SK-N-SH (cell line): Measurements from ENCODE around the gene DOCK4. TPM values are rescaled to one million over a fixed set of nuclear protein-coding genes. Genes with fewer than 3 reads are reported as not detected.

ENCODE experiments used
- CTCF ChIA-PET: fragments of 300-600, 350-600 bp; formaldehyde crosslinking; extraction: SDS; loops from one replicate; lab custom pipeline; 2021; lab: Yijun Ruan, JAX
- POLR2A ChIA-PET: fragments of 350-600 bp; sonication (Branson Sonifier 250); formaldehyde crosslinking; extraction: SDS; loops from one replicate; lab custom pipeline; 2020; ENCODE audit warnings: antibody characterized with exemption, inconsistent platforms; lab: Yijun Ruan, JAX
- DNase-seq: peaks from one replicate; pipeline ENCODE4 v3.0.0; 2012
- H2AFZ ChIP-seq: fragments of 200-600 bp; sonication (generic); 2 replicates; pipeline ENCODE4 v1.8.1; 2016; ENCODE audit warnings: antibody characterized with exemption, mild to moderate bottlenecking, low read depth
- H3F3A ChIP-seq: fragments of 200-600 bp; sonication (generic); replicated peaks from 2 replicates; pipeline ENCODE3; 2016; ENCODE audit warnings: antibody characterized with exemption, mild to moderate bottlenecking; ENCODE audit not compliant: insufficient read depth
- H3K27ac ChIP-seq, 2 experiments: fragments of 200-500 bp in 1 of 2; fragments of 200-600 bp in 1 of 2; sonication (Bioruptor generic) in 1 of 2; sonication (generic), shearing (Covaris generic) in 1 of 2; 2 replicates each; pipeline versions ENCODE4 v1.5.1 to v1.6.1; 2014 to 2016; ENCODE audit warnings: low read depth in 2 of 2, inconsistent platforms in 1 of 2, low read length in 1 of 2, mild to moderate bottlenecking in 1 of 2, mixed read lengths in 1 of 2
- H3K27me3 ChIP-seq: fragments of 200-600 bp; sonication (generic), shearing (Covaris generic); 2 replicates; pipeline ENCODE4 v1.6.1; 2016; ENCODE audit warnings: mixed run types; ENCODE audit not compliant: insufficient read depth
- H3K36me3 ChIP-seq, 2 experiments: fragments of 200-500 bp in 1 of 2; fragments of 200-600 bp in 1 of 2; sonication (Bioruptor generic) in 1 of 2; sonication (generic) in 1 of 2; replicated peaks in 1 of 2; 2 replicates each; pipeline versions ENCODE3 to v1.5.1; 2014 to 2016; ENCODE audit warnings: low read length in 1 of 2, mild to moderate bottlenecking in 1 of 2; ENCODE audit not compliant: insufficient read depth in 2 of 2, control insufficient read depth in 1 of 2
- H3K4me1 ChIP-seq, 2 experiments: fragments of 200-500 bp in 1 of 2; fragments of 200-600 bp in 1 of 2; sonication (Bioruptor generic) in 1 of 2; sonication (generic), shearing (Covaris generic) in 1 of 2; 2 replicates each; pipeline versions ENCODE4 v1.5.1 to v1.6.1; 2014 to 2016; ENCODE audit warnings: low read depth in 1 of 2, low read length in 1 of 2, mixed run types in 1 of 2; ENCODE audit not compliant: insufficient read depth in 2 of 2, control insufficient read depth in 1 of 2
- H3K4me2 ChIP-seq: fragments of 200-600 bp; sonication (generic), shearing (Covaris generic); 2 replicates; pipeline ENCODE4 v1.6.1; 2017; ENCODE audit warnings: mixed run types
- H3K4me3 ChIP-seq, 2 experiments: fragments of 200-500 bp in 1 of 2; fragments of 200-600 bp in 1 of 2; sonication (Bioruptor generic) in 1 of 2; sonication (generic), shearing (Covaris generic) in 1 of 2; 2 replicates each; pipeline versions ENCODE4 v1.5.1 to v1.8.1; 2014 to 2016; ENCODE audit warnings: low read depth in 2 of 2, inconsistent platforms in 1 of 2, low read length in 1 of 2, mild to moderate bottlenecking in 1 of 2, mixed read lengths in 1 of 2, moderate library complexity in 1 of 2
- H3K79me2 ChIP-seq: fragments of 200-600 bp; sonication (generic); 2 replicates; pipeline ENCODE4 v1.8.1; 2017; ENCODE audit warnings: mild to moderate bottlenecking; ENCODE audit not compliant: insufficient read depth
- H3K9ac ChIP-seq: fragments of 200-600 bp; sonication (generic); 2 replicates; pipeline ENCODE4 v1.6.1; 2017; ENCODE audit warnings: mixed run types
- H3K9me2 ChIP-seq: fragments of 200-600 bp; sonication (generic); 2 replicates; pipeline ENCODE4 v1.6.1; 2017; ENCODE audit warnings: mixed run types
- H3K9me3 ChIP-seq: fragments of 200-600 bp; sonication (generic); 2 replicates; pipeline ENCODE4 v1.6.1; 2017; ENCODE audit warnings: mixed run types, mild to moderate bottlenecking, moderate library complexity
- H4K20me1 ChIP-seq: fragments of 200-600 bp; sonication (generic); 2 replicates; pipeline ENCODE4 v1.6.1; 2017; ENCODE audit warnings: mild to moderate bottlenecking, mixed run types; ENCODE audit not compliant: insufficient read depth
- ELF1 ChIP-seq: IDR thresholded peaks from 2 replicates; pipeline ENCODE4 v1.4.0; 2012
- EP300 ChIP-seq, 2 experiments: IDR thresholded peaks; 2 replicates each; pipeline versions ENCODE4 v1.4.0 to v1.6.1; 2012; ENCODE audit warnings: borderline replicate concordance in 1 of 2, low read depth in 1 of 2, low read length in 1 of 2
- FOSL2 ChIP-seq: IDR thresholded peaks from 2 replicates; pipeline ENCODE4 v1.4.0; 2012; ENCODE audit warnings: low read depth, mild to moderate bottlenecking, moderate library complexity, borderline replicate concordance
- FOXJ3 ChIP-seq: sonication (generic); formaldehyde crosslinking; IDR thresholded peaks from 2 replicates; pipeline ENCODE4 v1.5.1; 2020; ENCODE audit warnings: mild to moderate bottlenecking, missing genetic modification reagents
- GATA2 ChIP-seq: sonication (generic); formaldehyde crosslinking; IDR thresholded peaks from 2 replicates; pipeline ENCODE4 v1.5.0; 2020; ENCODE audit warnings: mild to moderate bottlenecking, missing genetic modification reagents
- JUND ChIP-seq: IDR thresholded peaks from 2 replicates; pipeline ENCODE4 v1.4.0; 2012
- MEF2A ChIP-seq: IDR thresholded peaks from 2 replicates; pipeline ENCODE4 v1.4.0; 2012; ENCODE audit warnings: low read depth, borderline replicate concordance
- REST ChIP-seq: IDR thresholded peaks from 2 replicates; pipeline ENCODE4 v1.6.1; 2012; ENCODE audit warnings: mild to moderate bottlenecking, low read depth, low read length, moderate library complexity
- RFX5 ChIP-seq: IDR thresholded peaks from 2 replicates; pipeline ENCODE4 v1.6.1; 2012; ENCODE audit warnings: mild to moderate bottlenecking, improper control_type of control experiment, low read length
- RXRA ChIP-seq: IDR thresholded peaks from 2 replicates; pipeline ENCODE4 v1.4.0; 2012; ENCODE audit warnings: low read depth, mild to moderate bottlenecking, borderline replicate concordance
- TCF12 ChIP-seq: IDR thresholded peaks from 2 replicates; pipeline ENCODE4 v1.4.0; 2012
- TEAD4 ChIP-seq: IDR thresholded peaks from 2 replicates; pipeline ENCODE4 v1.4.0; 2012; ENCODE audit warnings: mild to moderate bottlenecking, borderline replicate concordance; ENCODE audit not compliant: insufficient read depth
- USF1 ChIP-seq: IDR thresholded peaks from 2 replicates; pipeline ENCODE4 v1.4.0; 2012; ENCODE audit warnings: low read depth, borderline replicate concordance
- WGBS: methylation state at CpG from one replicate; pipeline ENCODE4 v1.1.6; 2017; ENCODE audit warnings: low lambda C conversion rate; 5-methylcytosine and 5-hydroxymethylcytosine counted together
- polyA plus RNA-seq, 3 experiments: library from polyadenylated mRNA; depleted of rRNA; stranded (reverse); fragments of >200 nt; gene quantifications; 2 replicates each; pipeline ENCODE4 v1.2.3, GENCODE V29; 2012

DOCK4 gene
- polyA plus RNA-seq, 1 of the 3 experiments (the other 2 are of a cell fraction): 8.5 TPM

GRCh38 chr7:111931958-111932357 is 274.2 kb downstream of the DOCK4 start:
- H3K27me3 ChIP-seq: no peaks in the 10 kb centered on the region
- H3F3A ChIP-seq: no peaks in the 10 kb centered on the region
- ChIA-PET POLR2A (no interaction called here), CTCF (interaction anchor here (1.2 kb wide), 1 partner anchor 169 kb away, joined by 5 read pairs; no protein-coding TSS in a partner anchor)
- H3K4me3 ChIP-seq: no peak overlapping the region
- H4K20me1 ChIP-seq: no peaks in the 10 kb centered on the region
- H3K79me2 ChIP-seq: no peaks in the 10 kb centered on the region
- H3K4me1 ChIP-seq: no peaks in the 10 kb centered on the region; a peak in 2 of 4 replicates
- H3K4me2 ChIP-seq: no peak overlapping the region
- peaks cover 0 to 8% of the 10 kb centered on the region in 2 experiments for H3K36me3 ChIP-seq
- TF ChIP-seq JUND: no peak
- TF ChIP-seq MEF2A: no peak
- no peak for TF ChIP-seq USF1
- TF ChIP-seq RFX5: no peak
- no peak for TF ChIP-seq FOXJ3 (CRISPR knock-in tag)
- TF ChIP-seq FOSL2: no peak
- TF ChIP-seq EP300 (IDR thresholded peaks at IDR 0.05; ENCODE audit: borderline replicate concordance in 1 of 2, low read depth in 1 of 2, low read length in 1 of 2): no peak
- TF ChIP-seq RXRA: no peak
- TF ChIP-seq TEAD4: no peak
- TF ChIP-seq TCF12: no peak
- TF ChIP-seq ELF1: no peak
- TF ChIP-seq REST: no peak
- H2AFZ ChIP-seq: no peak overlapping the region
- H3K27ac ChIP-seq: no peak overlapping the region
- no peaks in the 10 kb centered on the region for H3K9me3 ChIP-seq
- 88% methylated on average over 1 of the region's 1 CpG for WGBS
- no peaks in the 10 kb centered on the region for H3K9me2 ChIP-seq
- H3K9ac ChIP-seq: no peak overlapping the region
- no peak for DNase-seq

GRCh38 chr7:111931016-111931517 is 275.1 kb downstream of the DOCK4 start:
- H3K4me1 ChIP-seq: no peaks in the 10 kb centered on the region; a peak in 2 of 4 replicates
- H3K9ac ChIP-seq: no peak overlapping the region
- H2AFZ ChIP-seq: no peak overlapping the region
- no peaks in the 10 kb centered on the region for H3K27me3 ChIP-seq
- no peaks in the 10 kb centered on the region for H4K20me1 ChIP-seq
- H3K4me3 ChIP-seq: no peak overlapping the region
- H3K27ac ChIP-seq: no peak overlapping the region
- H3K79me2 ChIP-seq: no peaks in the 10 kb centered on the region
- no peaks in the 10 kb centered on the region for H3F3A ChIP-seq
- TF ChIP-seq FOSL2 (peak; percentile 43; the same call in 1 of the 2 replicates), GATA2 (CRISPR knock-in tag) (no peak)
- 80% methylated on average over 3 of the region's 3 CpGs for WGBS
- H3K9me3 ChIP-seq: no peaks in the 10 kb centered on the region
- POLR2A ChIA-PET: no interaction called here
- H3K4me2 ChIP-seq: no peak overlapping the region
- H3K36me3 ChIP-seq: peaks cover 0 to 8% of the 10 kb centered on the region in 2 experiments
- DNase-seq: no peak
- CTCF ChIA-PET: interaction anchor here (0.9 to 1.2 kb wide), 3 partner anchors 15 to 168 kb away, joined by 3 to 5 read pairs (median 3); no protein-coding TSS in a partner anchor
- no peaks in the 10 kb centered on the region for H3K9me2 ChIP-seq
